NCI-H82 (cell line): Measurements from ENCODE around the gene IGFBP2.

ENCODE experiments used
- DNase-seq: peaks from one replicate; lab custom pipeline; 2025; lab: John Stamatoyannopoulos, UW

Gene IGFBP2

DNA sequence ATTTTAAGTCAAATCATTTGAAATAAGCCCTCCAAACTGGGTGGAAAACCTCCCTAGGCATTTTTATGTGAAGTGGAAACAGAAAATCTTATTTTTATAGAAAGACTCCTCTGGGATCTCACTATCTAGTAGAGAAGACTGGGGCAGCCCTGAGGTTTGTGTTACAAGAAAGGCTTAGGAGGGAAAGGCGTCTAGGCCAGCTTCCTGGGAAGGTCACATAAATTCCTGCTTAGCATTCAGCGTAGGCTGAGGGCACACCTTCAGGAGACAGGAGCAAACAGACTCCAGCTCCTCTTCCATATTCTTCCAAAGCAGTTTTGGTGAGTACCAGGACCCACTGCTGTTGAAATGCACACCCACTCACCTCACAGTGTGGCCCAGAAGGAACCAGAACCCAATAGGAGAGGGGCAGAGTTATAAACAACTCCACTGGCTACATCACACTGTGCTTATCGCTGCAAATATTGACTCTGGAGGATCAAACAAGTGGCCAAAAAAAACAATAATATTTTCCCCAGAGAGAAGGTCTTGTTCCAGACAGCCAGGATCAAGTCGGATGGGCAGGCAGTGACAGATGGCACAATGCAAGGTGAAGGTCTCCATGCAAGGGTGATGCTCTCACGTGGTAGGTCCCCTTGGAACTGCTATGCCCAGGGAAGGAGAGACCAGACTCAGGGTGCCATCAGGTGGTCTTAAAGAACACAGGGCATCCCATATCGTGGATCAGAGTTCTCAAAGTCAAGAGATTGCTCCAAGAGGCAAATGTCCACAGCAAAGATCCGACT, 17.7 kb upstream of the IGFBP2 start:
- DNase-seq = peak; percentile 28

DNA sequence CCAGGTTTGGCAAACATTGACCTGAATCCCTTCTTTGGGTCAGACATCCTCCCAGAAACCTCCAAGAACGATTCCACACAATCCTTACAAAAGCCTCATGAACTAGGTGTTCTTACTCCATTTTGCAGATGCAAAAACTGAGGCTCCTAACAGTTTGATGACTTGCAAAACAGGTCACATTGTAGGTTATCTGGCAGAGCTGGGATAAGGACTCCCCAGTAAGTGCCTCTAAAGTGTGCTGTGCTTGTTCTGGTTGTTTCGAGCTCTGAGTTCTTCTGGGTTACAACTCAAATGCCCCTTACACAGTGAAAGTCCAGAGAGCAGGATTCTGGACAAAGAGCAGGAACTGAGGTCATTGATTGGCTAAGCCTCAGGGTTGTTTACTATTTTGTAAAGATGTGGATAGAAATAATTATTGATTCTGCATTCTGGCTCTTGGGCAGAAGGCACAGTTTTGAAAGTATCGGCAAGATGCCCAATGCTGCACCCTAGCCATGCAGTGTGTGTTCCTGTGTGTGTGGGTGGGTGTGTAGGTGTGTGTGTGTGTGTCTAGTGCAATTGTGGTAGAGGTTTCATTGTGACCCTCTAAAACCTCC, 17.0 kb upstream of the IGFBP2 start:
- DNase-seq = no peak

DNA sequence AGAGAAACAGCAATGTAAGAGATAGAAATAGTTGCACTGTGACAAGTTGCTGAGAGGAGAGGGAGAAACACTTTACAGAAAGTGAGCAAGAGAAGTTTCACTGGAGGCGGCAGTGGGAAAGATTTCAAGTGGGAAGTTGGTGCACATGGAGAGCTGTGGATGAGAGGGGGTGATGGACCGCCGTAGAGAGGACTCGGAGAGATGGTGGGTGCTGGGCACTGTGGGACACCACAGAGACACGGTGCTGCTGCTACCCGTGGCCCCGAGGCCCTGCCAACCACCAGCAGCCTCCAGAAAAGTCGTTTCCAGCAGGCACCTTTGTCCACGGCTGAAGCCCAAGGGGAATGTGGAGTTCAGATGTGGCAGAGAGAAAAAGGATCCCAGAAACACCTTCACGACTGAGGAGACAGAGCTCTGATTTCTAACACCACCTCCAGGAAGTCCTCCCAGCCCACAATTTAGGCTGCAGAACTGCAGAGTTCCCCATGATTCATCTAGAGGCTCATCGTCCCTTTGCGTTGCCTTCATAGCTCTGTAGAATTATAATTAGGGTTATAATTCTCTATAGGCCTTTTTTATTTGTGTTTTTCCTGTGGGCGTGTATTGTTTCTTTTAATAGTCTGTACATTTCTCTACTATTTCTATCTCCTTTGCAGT, 15.9 kb upstream of the IGFBP2 start:
- no peak for DNase-seq

GRCh38 chr2:216618785-216619184, 14.4 kb upstream of the IGFBP2 start:
- DNase-seq = peak; percentile 84

- peak; percentile 99 for DNase-seq
Measured at GRCh38 chr2:216619411-216620393, 13.5 kb upstream of the IGFBP2 start.

- peak; percentile 86 for DNase-seq
Measured at GRCh38 chr2:216620786-216621185, 12.4 kb upstream of the IGFBP2 start.

- DNase-seq = peak; percentile 93
Measured at GRCh38 chr2:216621292-216621691, 11.9 kb upstream of the IGFBP2 start.

DNA sequence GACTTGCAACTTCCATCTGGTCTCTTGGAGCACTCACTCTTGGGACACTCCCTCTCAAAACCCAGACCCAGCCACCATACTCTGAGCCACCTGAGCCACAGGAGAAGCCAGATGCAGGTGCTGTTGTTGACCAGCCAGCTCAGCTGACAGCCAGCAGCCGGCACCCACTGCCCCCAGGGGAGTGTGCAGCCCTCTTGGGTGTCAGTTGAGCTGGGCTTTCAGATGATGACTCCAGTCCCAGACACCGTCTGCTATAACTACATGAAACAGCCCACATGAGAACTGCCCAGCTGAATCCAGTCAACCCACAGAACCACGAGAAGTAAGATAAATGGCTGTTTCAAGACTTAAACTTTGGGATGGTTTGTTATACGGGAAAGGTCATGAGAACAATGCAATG, 10.7 kb upstream of the IGFBP2 start:
- DNase-seq = peak; percentile 71

- DNase-seq = no peak
Measured at GRCh38 chr2:216624251-216624650, 9.0 kb upstream of the IGFBP2 start.

DNA sequence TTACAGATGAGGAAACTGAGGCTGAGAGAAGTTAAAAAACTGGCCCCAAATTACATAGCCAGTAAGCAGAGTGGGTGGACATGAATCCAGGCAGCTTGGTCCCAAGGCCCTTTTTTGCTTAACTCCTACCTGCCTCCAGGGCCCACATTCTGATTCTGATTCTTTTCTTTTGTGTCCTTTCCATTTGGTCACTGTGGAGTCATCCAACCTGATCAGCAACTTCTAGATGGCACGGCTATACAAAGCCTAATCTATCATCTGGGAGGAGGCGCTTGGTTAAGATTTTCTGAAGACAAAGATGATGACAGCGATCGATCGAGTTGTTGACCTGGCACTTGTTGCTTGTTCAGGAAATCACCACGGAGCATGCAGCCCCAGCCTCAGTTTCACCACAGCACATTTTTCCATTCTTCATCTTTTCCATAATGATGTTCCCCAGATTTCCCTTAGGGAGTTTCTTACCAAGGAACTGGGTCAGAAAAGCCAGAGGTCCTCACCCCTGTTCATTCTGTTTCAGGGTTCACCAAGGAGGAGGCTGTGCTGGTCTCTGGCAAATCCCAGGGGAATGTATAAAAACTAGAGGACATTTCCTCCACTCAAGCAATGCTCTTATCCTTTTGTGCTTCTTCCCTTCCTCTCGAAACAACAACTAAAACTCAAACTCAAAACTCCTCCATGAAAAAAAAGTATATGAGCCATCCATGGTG, 6.9 kb upstream of the IGFBP2 start:
- DNase-seq = no peak

GRCh38 chr2:216626875-216627245, 6.4 kb upstream of the IGFBP2 start:
- DNase-seq = no peak

GRCh38 chr2:216629784-216630183, 3.4 kb upstream of the IGFBP2 start:
- no peak for DNase-seq

DNA sequence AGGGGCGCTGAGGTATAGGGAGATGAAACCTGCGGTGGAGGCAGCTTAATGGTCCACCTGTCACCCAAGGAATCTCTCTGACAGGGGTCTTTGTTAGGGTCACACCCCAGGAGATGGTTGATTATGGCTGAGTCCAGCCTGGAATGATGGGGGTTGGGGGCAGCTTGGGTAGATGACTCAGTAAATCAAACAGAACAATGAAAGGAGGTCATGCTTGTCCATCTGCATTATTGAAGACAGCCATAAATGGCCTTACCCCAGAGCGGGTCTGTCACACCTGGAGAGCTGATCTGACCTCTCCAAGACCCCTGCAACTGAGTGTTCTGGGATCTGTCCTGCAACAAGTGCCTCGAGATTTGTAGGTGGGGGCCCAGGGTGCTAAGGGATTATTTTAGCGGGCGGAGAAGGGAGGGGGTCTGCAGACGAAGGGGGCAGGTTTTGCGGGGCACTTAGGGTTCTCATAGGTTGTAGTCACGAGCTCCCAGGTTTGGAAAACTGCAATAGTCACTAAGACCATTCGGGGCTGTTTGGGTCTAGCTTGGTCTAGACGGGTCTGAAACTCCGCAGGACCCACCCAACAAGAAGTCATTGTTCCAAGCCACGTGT, 771 bp upstream of the IGFBP2 start:
- DNase-seq = no peak

GRCh38 chr2:216633616-216634369, 573 bp downstream of the IGFBP2 start:
- peak; percentile 77 for DNase-seq

DNA sequence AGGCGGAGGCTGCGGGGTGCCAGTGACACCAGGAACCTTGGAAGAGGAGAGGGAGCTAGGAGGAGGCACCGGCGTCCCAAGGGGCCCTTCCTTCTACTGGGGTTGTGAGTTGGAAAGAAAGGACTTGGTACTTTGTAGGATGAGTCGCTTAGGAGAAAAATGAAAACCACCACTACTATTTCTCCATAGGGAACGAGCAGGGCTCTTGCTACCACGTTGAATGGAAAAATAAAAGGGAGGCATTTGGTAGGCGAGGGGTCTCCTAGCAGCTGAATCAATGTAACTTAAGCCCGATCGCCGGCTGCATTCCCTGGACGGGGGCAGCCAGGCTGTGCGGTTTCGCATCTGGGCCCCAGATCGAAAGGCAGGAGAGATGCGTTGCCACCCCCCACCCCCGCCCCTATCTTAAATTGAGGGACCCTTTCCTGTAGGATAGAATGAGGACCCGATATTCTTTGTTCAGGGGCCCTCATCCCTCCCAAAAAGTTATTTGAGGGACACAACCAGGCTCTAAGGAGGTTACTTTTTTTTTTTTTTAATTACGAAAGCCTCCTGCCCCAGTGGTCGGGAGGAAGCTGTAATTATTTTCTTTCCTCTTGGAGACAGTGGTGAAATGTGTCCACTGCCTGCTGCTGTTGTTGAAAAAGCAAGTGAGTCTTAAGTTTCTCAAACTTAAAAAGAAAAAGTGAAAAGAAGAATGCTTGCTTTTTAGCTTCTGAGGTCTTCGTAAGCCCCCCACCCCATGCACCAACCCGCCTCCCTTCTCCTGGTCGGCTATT, 1.3 kb downstream of the IGFBP2 start:
- DNase-seq = peak; percentile 77

- peak; percentile 76 for DNase-seq
Measured at GRCh38 chr2:216635171-216635570, 2.0 kb downstream of the IGFBP2 start.

DNA sequence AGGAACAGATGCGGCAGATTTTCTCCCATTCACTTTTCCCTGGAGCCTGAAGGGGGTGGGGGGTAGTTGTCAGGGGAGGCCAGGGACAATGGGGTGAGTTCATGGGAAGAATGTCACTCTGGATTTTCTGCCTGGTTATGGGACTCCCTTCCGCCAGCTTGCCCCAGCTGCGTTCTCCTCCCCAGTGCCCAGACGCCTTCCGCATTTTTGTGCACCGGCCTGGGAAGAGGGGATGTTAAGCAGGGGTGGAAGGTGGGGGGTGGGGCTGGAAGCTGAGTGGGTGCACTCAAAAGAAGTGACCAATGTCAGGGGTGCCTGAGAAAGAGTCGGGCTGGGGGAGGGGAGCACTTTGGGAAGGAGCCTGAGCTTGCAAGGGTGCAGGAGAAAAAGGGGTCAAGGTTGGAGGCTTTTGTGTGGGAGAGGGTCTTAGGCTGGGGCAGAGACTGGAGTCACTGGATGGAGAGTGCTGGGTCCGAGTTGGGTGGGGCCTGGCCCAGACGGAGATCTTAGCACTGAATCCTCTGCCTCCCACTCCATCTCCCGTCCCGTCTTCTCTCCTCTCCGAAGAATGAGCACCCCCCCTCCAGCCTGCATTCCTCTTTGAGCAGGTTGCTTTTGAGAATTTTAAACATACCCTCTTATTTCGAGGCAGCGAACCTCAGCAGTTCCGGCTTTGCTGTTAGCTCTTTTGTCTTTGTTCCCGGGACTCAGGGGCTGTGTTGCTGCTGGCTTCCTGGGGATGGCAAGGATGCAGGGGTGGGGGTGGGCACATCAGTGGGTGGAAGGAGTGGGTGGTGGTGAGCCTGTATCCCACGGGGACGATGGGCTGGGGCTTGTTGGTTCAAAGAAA, 2.7 kb downstream of the IGFBP2 start:
- DNase-seq = peak; percentile 87
